ENCODE data around the gene NOD2. TPM values are rescaled to one million over a fixed set of nuclear protein-coding genes. Genes with fewer than 3 reads are reported as not detected.

NOD2 gene
- total RNA-seq, 1 experiment from 2014 or later, result 0.02 TPM

GRCh38 chr16:50688083-50688482, 5.3 kb upstream of the NOD2 start:
- DNase-seq (ENCODE audit: extremely low read depth, low read depth), result no peak

DNA sequence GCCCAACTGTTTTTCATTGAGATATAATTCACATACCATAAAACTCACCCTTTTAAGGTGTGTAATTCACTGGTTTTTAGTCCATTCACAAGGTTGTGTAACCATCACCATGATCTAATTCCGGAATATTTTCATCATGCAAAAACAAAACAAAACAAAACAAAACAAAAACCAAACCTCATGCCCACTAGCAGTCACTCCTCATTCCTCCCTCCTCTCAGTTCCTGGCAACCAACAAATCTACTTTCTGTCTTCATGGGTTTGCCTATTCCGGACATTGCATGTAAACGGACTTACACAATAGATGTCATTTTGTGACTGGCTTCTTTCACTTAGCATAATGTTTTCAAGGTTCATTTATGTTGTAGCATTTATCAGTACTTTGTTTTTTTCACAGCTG, 4.5 kb upstream of the NOD2 start:
- no peak for DNase-seq (ENCODE audit: extremely low read depth, low read depth)

- no peak for DNase-seq (ENCODE audit: extremely low read depth, low read depth)
Measured at GRCh38 chr16:50690177-50690576, 3.2 kb upstream of the NOD2 start.

DNA sequence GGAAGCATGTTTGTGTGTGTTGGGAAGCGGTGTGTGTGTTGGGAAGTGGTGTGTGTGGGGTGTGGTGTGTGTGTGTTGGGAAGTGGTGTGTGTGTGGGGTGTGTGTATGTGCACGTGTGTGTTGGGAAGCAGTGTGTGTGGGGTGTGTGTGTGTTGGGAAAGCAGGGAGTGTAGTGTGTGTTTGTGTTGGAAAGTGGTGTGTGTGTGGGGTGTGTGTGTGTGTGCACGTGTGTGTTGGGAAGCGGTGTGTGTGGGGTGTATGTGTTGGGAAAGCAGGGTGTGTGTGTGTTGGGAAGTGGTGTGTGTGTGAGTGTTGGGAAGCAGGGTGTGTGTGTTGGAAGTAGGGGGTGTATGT, 785 bp upstream of the NOD2 start:
- DNase-seq (ENCODE audit: extremely low read depth, low read depth), result no peak

DNA sequence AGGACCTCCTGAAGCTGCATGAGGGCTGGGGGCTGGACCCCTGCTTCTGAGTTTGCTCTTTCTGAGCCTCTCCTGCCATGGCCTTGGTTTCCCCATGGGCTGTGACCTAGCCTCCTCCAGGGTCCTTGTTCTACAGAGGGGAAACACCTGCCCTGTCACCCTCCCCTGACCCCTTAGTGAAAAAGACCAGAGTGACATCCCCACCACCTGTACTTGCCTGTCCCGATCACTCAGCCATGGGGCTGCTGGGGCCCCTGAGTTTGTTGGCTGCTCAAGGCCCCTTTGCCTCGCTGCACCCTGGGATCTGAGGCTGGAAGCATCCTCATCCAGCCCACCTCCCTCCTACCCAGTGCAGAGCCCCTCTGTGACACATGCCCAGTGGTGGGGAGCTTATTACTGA, 800 bp downstream of the NOD2 start:
- no peak for DNase-seq (ENCODE audit: extremely low read depth, low read depth)

- no peak for DNase-seq (ENCODE audit: extremely low read depth, low read depth)
Measured at GRCh38 chr16:50695017-50696000, 1.9 kb downstream of the NOD2 start.

- DNase-seq (ENCODE audit: extremely low read depth, low read depth), result no peak
Measured at GRCh38 chr16:50696126-50696525, 2.7 kb downstream of the NOD2 start.

DNA sequence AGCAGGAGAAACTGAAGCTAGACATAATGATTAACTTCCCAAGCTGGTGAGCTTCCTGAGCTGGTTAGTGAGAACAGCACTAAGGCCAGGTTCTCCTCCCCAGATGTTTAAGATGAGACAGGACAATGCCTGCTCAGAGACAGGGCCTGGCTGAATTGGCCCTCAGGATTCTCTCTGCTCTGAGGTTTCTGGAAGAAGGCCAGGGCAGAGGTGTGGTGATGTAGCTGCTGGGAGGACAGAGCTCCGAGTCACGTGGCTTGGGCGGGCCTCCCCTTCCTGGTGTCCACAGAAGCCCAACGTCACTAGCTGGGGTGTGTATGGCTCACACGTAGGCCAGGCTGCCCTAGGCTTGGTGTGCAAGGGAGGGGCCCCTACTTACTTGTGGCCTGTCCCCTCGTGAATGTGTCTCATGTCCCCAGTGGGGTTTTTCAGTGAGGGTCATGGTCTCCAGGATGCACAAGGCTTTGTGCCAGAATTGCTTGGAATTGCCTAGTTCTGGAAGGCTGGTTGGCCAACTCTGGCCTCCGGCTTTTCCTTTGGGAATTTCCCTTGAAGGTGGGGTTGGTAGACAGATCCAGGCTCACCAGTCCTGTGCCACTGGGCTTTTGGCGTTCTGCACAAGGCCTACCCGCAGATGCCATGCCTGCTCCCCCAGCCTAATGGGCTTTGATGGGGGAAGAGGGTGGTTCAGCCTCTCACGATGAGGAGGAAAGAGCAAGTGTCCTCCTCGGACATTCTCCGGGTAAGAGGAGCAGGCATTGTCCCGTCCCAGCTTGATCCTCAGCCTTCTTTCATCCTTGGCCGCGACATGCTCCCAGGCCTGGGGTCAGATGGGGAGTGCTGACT, 3.4 kb downstream of the NOD2 start:
- DNase-seq (ENCODE audit: extremely low read depth, low read depth), result peak; percentile 24

DNA sequence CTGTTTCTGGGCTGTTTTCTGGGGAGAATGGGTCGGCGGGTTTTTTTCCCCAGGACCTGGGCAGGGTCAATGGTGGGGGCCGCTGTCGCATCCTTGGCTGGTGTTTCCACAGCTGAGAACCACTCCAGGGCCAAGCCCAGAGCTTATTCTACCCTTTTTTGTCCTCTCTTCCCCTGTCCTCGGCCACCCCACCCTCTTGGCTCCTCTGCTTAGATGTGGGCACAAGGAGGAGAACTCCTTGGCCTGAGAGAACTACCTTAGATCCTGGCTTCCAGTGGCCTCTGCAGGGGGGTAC, 4.0 kb downstream of the NOD2 start:
- DNase-seq (ENCODE audit: extremely low read depth, low read depth), result no peak

GRCh38 chr16:50697881-50698767, 4.7 kb downstream of the NOD2 start:
- DNase-seq (ENCODE audit: extremely low read depth, low read depth), result no peak

- DNase-seq (ENCODE audit: extremely low read depth, low read depth), result no peak
Measured at GRCh38 chr16:50699326-50700159, 6.1 kb downstream of the NOD2 start.

GRCh38 chr16:50702725-50703124, 9.3 kb downstream of the NOD2 start:
- DNase-seq (ENCODE audit: extremely low read depth, low read depth), result no peak

DNA sequence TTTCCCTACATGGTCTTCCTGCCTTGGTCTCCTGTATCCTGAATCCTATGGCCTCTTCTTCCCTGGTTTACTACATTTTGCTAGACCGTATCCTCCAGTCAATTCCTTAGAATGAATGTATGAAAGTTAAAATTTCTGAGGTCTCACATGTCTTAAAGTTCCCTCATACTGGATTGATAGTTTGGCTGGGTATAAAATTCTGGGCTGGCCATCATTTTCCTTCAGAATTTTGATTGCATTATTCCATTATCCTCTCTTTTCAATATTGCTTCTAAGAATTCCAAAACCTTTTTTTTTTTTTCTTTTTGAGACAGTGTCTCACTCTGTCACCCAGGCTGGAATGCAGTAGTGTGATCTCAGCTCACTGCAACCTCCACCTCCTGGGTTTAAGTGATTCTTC, 10.8 kb downstream of the NOD2 start:
- DNase-seq (ENCODE audit: extremely low read depth, low read depth), result no peak

- no peak for DNase-seq (ENCODE audit: extremely low read depth, low read depth)
Measured at GRCh38 chr16:50705436-50706110, 12.2 kb downstream of the NOD2 start.

DNA sequence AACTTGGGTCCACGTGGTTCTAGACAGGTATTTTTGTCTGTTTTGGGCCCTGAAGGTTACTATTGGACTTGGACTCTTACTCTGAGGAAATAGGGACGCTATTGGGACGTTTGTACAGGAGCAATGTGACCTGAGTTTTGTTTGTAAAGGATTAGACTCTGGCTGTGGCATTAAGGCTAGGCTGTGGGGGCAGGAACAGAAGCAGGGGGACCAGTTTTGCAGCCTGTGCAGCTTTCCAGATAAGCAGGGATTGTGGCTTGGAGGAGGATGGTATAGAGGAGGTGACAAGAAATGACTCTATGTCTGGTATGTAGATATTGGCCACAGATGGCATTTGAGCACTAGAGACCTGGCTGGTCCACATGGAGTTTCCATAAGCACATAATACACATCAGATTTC, 12.8 kb downstream of the NOD2 start:
- no peak for DNase-seq (ENCODE audit: extremely low read depth, low read depth)

DNA sequence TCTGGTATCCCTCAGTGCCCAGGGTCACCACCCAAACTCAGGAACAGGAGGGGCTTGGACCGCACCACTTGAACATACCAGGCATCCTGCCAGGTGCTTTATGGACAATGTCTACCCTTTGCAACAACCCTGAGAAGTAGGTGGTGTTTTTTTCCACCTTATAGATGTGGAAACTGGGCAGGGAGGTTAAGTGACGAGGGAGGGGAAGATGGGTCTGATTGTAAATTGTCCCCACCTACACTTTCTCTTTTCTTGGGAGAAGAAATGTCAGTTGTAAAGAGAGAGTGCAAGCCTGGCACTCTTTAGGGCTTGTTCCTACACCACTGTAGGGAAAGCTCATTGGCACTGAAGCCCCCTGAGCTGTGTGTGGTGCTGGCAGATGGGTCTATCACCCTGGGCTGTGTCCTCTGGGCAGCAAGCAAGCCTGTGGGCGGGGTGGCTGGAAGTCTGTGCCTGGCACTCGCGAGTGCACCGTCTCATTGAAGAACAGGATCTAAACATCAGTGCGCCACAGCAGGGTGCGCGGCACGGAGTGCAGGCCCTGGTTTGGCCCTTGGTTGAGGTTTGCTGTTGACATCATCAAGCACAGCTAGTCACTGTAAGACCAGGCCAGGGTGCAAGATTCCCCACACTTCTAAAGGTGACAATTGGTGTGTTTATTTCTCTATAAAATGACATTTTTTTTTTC, 15.1 kb downstream of the NOD2 start:
- no peak for DNase-seq (ENCODE audit: extremely low read depth, low read depth)

GRCh38 chr16:50709061-50709684, 15.8 kb downstream of the NOD2 start:
- no peak for DNase-seq (ENCODE audit: extremely low read depth, low read depth)

- DNase-seq (ENCODE audit: extremely low read depth, low read depth), result no peak
Measured at GRCh38 chr16:50709980-50710379, 16.6 kb downstream of the NOD2 start.
